ENCODE measurements around the gene CNFN. TPM values are rescaled to one million over a fixed set of nuclear protein-coding genes. Genes with fewer than 3 reads are reported as not detected.

The CNFN gene
- total RNA-seq, 2 experiments from 2014 or later, result 0.95 TPM; not detected in 1

- DNase-seq (ENCODE audit: low spot score), result no peak
- Histone ChIP-seq H3K36me3 (ENCODE audit: insufficient read depth, low read length) (no peaks in the 10 kb centered on the region), H2AFZ (ENCODE audit: low read length) (no peak within 1 kb of the TSS), H3K9me3 (ENCODE audit: low read length) (no peaks in the 10 kb centered on the region), H3K4me3 (ENCODE audit: low read depth, low read length, poor library complexity, severe bottlenecking) (no peak within 1 kb of the TSS), H3K4me1 (ENCODE audit: insufficient read depth, low read length, poor library complexity, severe bottlenecking) (peaks cover 41% of the 10 kb centered on the region), H3K9me2 (ENCODE audit: insufficient read depth, low read length) (no peaks in the 10 kb centered on the region), H4K20me1 (ENCODE audit: insufficient read depth, low read length) (no peaks in the 10 kb centered on the region), H3K4me2 (ENCODE audit: low read length) (peak within 1 kb of the TSS; percentile 26; the same call in 1 of the 2 replicates), H3K27ac (ENCODE audit: low read depth, low read length, poor library complexity, severe bottlenecking) (no peak within 1 kb of the TSS), H3K79me2 (ENCODE audit: insufficient read depth, low read depth, low read length) (peaks cover under 1% of the 10 kb centered on the region; the same call in 1 of the 2 replicates)
- no TSS peak for BruUV-seq (replicated peaks)
- CTCF ChIA-PET (ENCODE audit: unreplicated experiment), result no interaction called here
- intact Hi-C loops (cut with micrococcal nuclease; ENCODE audit: unreplicated experiment), result no loop called here
- TF ChIP-seq CTCF (conservative IDR thresholded peaks at IDR 0.05; ENCODE audit: low read length) (no peak), EZH2phosphoT487 (IDR thresholded peaks at IDR 0.05; ENCODE audit: borderline replicate concordance, low read depth, low read length) (no peak)
- POLR2A ChIA-PET, result no interaction called here
These were observed 37.2 kb upstream of the CNFN start, which contains the start of gene LIPE for GRCh38 chr19:42427313-42427712. Gene LIPE (minus strand): TSS chr19:42427388. CDS start chr19:42427149, 239 bp downstream.

GRCh38 chr19:42426643-42427042, 36.5 kb upstream of the CNFN start:
- BruUV-seq (replicated peaks), result no TSS peak
- H3K79me2 ChIP-seq (ENCODE audit: insufficient read depth, low read depth, low read length), result peaks cover 7% of the 10 kb centered on the region
- H3K27ac ChIP-seq (ENCODE audit: low read depth, low read length, poor library complexity, severe bottlenecking), result no peak overlapping the region
- H3K4me1 ChIP-seq (ENCODE audit: insufficient read depth, low read length, poor library complexity, severe bottlenecking), result peaks cover 47% of the 10 kb centered on the region
- ChIA-PET POLR2A (no interaction called here), CTCF (ENCODE audit: unreplicated experiment) (no interaction called here)
- intact Hi-C loops (cut with micrococcal nuclease; ENCODE audit: unreplicated experiment), result no loop called here
- no peak overlapping the region for H2AFZ ChIP-seq (ENCODE audit: low read length)
- H3K9me2 ChIP-seq (ENCODE audit: insufficient read depth, low read length), result no peaks in the 10 kb centered on the region
- DNase-seq (ENCODE audit: low spot score), result no peak
- H3K9me3 ChIP-seq (ENCODE audit: low read length), result no peaks in the 10 kb centered on the region
- no peak overlapping the region for H3K4me3 ChIP-seq (ENCODE audit: low read depth, low read length, poor library complexity, severe bottlenecking)
- no peaks in the 10 kb centered on the region for H4K20me1 ChIP-seq (ENCODE audit: insufficient read depth, low read length)
- no peak for TF ChIP-seq CTCF (conservative IDR thresholded peaks at IDR 0.05; ENCODE audit: low read length)
- no peak for TF ChIP-seq EZH2phosphoT487 (IDR thresholded peaks at IDR 0.05; ENCODE audit: borderline replicate concordance, low read depth, low read length)
- no peaks in the 10 kb centered on the region for H3K36me3 ChIP-seq (ENCODE audit: insufficient read depth, low read length)
- H3K4me2 ChIP-seq (ENCODE audit: low read length), result peak overlapping the region; percentile 26; the same call in 1 of the 2 replicates

- intact Hi-C loops (cut with micrococcal nuclease; ENCODE audit: unreplicated experiment), result no loop called here
- H3K4me3 ChIP-seq (ENCODE audit: low read depth, low read length, poor library complexity, severe bottlenecking), result no peak overlapping the region
- peak; percentile 61 for TF ChIP-seq CTCF (conservative IDR thresholded peaks at IDR 0.05; ENCODE audit: low read length)
- no peak for TF ChIP-seq EZH2phosphoT487 (IDR thresholded peaks at IDR 0.05; ENCODE audit: borderline replicate concordance, low read depth, low read length)
- CTCF ChIA-PET (ENCODE audit: unreplicated experiment), result no interaction called here
- BruUV-seq (replicated peaks), result no TSS peak
- no peak overlapping the region for H2AFZ ChIP-seq (ENCODE audit: low read length)
- H3K36me3 ChIP-seq (ENCODE audit: insufficient read depth, low read length), result peaks cover 16% of the 10 kb centered on the region
- DNase-seq (ENCODE audit: low spot score), result no peak
- H3K9me3 ChIP-seq (ENCODE audit: low read length), result no peaks in the 10 kb centered on the region
- peaks cover 21% of the 10 kb centered on the region for H3K79me2 ChIP-seq (ENCODE audit: insufficient read depth, low read depth, low read length)
- H3K27ac ChIP-seq (ENCODE audit: low read depth, low read length, poor library complexity, severe bottlenecking), result no peak overlapping the region
- peaks cover 57% of the 10 kb centered on the region for H3K4me1 ChIP-seq (ENCODE audit: insufficient read depth, low read length, poor library complexity, severe bottlenecking)
- no peaks in the 10 kb centered on the region for H3K9me2 ChIP-seq (ENCODE audit: insufficient read depth, low read length)
- 0 out of 2 replicates have a peak, but pooled peaks cover 4% of the 10 kb centered on the region for H4K20me1 ChIP-seq (ENCODE audit: insufficient read depth, low read length)
- H3K4me2 ChIP-seq (ENCODE audit: low read length), result no peak overlapping the region
- POLR2A ChIA-PET, result interaction anchor here (0.9 kb wide), 1 partner anchor 19 kb away, joined by 3 read pairs; no protein-coding TSS in a partner anchor
These were observed 34.6 kb upstream of the CNFN start for GRCh38 chr19:42424712-42425131.
